Stimulated activated CD8-positive, alpha-beta memory T cell treated with anti-CD3 and anti-CD28 coated beads, Interleukin-15, amount 100 ng/mL, for 4 hours (primary cell): ENCODE measurements around the gene ADAM22.

ENCODE experiments used
- DNase-seq, 2 donors: peaks; one replicate each; pipeline ENCODE4 v3.0.0-alpha.2; 2020; ENCODE audit warnings: low read depth in 2 of 2

The ADAM22 gene

GRCh38 chr7:87960239-87960638 is 26.2 kb downstream of the ADAM22 start:
- no peak for DNase-seq

DNA sequence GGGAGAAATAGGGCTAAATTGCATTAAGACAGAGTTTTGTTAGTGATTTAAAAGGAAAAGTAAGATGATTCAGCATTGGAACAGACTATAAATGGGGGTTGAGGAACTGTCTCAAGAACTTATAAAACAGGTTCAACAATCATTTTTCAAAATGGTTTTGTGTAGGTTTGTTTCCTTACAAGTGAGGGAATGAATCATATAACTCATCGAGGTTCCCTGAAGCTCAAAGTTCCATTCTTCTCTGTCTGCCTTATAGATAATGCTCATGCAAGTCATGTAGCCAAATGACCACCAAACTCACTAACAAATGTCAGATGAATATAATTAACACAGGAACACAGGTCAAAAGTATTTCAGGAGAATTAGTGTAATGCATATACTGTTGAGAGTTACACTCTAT is 27.7 kb downstream of the ADAM22 start:
- no peak for DNase-seq

DNA sequence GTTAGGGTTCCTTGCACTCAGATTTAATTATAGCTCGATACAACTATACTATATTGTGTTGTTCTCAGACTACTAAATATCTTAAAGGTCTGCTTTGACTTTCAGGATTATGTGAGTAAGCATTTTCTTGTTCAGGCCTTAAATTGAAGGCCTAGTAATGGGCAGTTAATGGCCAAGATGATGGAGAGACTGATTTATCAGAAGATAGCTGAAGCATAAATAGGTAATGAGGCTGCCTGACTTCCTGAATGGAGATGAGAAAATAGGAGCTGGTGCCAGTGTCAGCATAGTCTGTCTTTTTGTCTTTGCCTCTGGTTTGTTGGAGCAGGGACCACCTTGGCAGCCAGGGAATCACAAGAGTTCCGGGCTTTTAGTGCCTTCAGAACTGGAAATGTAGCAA is 32.2 kb downstream of the ADAM22 start:
- DNase-seq, result no peak

- no peak for DNase-seq
Measured at GRCh38 chr7:87968021-87968420, 34.0 kb downstream of the ADAM22 start.

DNA sequence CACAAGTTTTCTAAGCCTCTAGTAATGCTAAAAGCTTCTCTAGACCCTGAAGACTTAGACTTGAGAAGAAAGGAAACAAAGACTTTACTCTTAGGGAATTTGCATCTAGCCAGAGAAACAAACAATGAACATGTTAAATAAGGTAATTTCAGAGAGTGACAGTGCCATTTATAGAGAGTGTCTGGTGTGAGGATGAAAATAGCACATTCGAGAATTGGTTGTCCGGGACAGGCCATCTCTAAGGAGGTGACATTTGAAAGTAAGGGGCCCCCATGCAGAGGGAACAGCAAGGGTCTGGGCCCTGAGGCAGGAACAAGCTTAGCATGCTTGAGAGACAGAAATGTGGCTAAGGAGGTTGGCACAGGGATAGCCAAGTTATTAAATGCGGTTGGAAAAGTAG is 48.1 kb downstream of the ADAM22 start:
- no peak for DNase-seq

DNA sequence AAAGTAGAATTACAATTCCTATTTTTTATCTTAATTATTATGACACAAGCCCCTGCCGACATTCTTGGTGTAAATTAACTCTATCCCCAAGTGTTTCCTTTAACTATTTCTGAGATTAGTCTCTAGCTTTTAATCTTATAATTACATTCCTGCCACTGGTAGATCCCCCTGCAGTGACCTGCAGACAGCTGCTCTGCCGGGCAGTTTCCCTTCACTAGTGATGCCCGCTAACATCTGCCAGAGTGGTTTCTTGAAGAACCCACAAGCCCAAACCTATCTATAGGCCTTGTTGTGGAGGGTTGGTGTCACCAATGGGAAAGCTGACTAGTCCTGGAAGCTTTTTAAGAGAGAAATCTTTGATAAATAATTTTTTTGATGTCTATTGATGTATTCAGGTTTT is 50.0 kb downstream of the ADAM22 start:
- DNase-seq, result no peak

DNA sequence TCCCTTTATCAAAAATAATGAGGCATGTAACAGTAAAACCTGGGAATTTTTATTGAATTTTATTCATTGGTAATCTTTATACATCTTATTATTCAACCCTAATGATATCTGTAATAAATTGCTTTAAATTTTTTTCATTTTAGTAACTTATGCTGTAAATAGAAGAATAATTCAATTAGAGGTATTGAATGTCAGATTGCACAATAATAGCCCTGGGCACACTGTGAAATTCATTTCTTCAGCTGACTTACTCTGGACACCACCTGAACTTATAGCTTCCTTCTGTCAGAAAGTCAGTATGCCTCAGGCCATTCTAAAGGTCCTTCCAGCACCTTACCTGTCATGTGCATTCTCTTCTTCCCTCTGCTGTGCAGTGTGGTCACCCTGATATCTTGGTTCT is 59.2 kb downstream of the ADAM22 start:
- no peak for DNase-seq

DNA sequence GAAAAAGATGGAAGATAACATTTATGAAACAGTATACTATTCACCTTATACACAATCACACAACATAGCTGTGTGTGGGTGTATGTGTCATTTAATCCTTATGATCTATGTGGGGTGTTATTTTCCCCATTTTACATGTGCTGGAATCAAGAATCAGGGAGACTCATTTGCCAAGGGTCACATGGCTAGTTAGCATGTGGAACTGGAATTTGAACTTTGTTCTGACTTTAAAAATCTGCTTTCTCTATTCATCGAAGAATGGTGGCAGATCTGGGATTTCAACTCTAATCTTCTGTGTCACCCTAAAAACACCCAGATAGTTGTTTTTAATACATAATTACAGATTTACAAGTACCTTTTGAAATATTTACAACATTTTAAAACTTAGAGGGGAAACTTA is 65.2 kb downstream of the ADAM22 start:
- DNase-seq, result no peak

GRCh38 chr7:88001744-88002530 is 67.9 kb downstream of the ADAM22 start:
- no peak for DNase-seq

- no peak for DNase-seq
Measured at GRCh38 chr7:88002617-88003016, 68.6 kb downstream of the ADAM22 start.

- DNase-seq, result no peak
Measured at GRCh38 chr7:88003581-88003980, 69.5 kb downstream of the ADAM22 start.

- no peak for DNase-seq
Measured at GRCh38 chr7:88005191-88005590, 71.1 kb downstream of the ADAM22 start.

DNA sequence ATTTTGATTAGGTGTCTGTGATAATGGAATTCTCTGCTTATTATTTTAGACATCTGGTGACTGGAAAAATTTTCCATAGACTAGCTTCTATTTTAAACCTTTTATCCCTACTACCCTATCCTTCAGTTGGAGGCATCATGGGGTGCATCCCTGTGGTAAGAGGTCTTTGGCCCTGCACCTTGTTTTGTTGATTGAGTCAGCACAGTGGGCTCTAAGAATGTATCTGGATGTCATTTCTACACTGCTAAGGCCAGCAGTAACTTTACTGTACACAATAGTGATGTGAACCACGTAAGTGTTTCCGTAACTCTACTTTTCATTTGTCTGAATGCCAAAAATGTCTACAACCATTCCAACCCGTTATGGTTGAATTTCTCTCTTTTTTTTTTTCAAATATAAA is 75.6 kb downstream of the ADAM22 start:
- no peak for DNase-seq

DNA sequence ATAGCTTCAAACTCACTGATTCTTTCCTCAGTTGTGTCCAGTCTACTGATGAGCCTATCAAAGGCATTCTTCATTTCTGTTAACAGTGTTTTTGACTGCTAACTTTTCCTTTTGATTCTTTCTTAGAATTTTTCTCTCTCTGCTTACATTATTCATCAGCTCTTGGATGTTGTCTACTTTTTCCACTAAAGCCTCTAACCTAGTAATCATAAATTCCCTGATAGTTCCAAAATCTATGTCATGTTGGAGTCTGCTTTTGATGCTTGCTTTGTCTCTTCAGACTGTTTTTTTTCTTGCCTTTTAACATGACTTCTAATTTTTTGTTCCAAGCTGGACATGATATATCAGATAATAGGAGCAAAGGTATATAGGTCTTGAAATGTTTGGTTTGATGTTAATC is 78.0 kb downstream of the ADAM22 start:
- no peak for DNase-seq

- no peak for DNase-seq
Measured at GRCh38 chr7:88013981-88014380, 79.9 kb downstream of the ADAM22 start.

GRCh38 chr7:88014581-88014980 is 80.5 kb downstream of the ADAM22 start:
- no peak for DNase-seq

GRCh38 chr7:88015309-88015708 is 81.3 kb downstream of the ADAM22 start:
- DNase-seq, result no peak

DNA sequence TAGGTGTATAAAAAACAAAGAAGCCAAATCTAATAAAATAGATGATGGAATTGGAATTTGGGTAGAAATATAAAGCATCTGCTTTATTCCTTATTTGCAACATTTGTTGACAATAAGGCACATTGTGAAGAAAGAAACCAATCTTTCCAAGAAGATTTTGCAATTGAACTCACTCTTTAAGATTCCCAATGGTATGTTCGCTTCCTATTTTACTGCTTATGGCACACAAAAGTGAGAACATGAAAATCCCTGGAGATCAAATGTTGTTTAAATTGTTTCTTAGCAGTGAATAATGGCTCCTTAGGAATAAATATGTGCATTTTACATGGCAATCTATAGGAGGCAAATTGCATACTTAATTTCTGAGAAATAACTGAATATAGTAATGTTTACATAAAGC is 84.5 kb downstream of the ADAM22 start:
- DNase-seq, result no peak

DNA sequence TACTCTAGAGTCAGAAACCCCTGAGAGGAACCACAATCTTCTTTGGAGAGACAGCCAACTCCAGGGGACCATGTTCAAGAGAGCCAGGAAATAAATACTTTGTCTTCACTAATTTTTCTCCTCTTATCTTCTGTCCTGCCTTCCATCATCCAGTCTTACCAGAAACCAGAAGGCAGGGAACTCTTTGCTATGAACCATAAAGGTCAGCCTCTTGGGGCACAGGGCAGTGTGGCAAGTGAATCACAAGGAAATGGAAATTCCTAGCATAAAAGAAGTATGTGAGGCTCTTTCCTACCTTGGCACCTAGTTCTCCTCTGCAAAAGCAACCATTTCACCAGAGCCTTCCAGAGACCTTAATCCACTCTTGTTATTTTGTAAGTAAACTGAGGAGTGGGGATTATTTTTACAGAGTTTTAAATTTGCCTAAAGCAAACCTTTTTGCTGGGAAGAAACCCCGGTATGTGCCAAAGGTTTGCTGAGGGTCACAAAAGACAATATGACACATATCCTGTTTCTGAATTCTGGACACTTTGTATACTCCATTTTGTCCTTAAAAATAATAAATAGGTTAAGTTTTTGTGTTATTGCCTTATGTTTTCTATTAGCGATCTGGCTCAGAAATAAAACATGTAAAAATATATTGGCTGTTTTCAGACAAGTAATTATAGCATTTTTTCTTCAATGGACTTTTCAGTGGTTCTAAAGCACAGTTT is 87.1 kb downstream of the ADAM22 start:
- no peak for DNase-seq

DNA sequence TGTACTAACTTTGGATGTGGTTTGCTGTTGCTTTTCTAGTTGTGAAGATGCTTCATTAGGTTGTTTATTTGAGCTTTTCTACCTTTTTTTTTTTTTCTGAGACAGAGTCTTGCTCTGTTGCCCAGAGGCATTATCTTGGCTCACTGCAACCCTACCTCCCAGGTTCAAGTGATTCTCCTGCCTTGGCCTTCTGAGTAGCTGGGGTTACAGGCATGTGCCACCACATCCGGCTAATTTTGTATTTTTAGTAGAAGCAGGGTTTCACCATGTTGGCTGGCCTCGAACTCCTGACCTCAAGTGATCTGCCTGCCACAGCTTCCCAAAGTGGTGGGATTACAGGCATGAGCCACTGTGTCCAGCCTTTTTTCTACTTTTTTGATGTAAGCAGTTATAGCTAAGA is 93.7 kb downstream of the ADAM22 start:
- no peak for DNase-seq

DNA sequence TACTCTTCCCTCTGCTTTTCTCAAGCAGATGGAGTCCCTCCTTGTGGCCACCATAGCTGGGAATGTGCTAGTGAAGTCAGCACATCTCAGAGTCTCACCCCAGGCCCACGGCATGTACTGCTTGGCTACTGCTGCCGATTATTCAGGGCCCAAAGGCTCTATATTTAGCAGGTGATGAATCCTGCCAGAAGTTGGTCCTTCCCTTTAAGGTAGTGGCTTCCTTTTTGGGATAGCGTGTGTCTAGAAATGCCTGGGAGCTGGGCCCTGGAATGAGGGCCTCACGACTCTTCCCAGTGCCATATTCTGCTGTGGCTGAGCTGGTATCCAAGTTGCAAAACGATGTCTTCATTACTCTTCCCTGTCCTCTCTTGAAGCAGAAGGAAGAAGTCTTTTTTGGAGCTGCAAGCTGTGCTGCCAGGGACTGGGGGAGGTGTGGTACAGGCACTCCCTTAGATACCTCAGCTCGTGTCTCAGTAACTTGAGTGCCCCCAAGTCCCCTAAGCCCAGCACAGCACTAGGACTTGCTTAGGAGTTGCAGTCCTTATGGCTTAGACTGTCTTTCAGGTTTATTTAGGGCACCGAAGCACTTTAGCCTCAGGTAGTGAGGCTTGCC is 100.1 kb downstream of the ADAM22 start:
- no peak for DNase-seq

GRCh38 chr7:88037050-88037449 is 103.0 kb downstream of the ADAM22 start:
- no peak for DNase-seq

GRCh38 chr7:88040694-88041093 is 106.6 kb downstream of the ADAM22 start:
- DNase-seq, result no peak
